Osteoblast (primary cell): ENCODE results near the gene RAD51B. TPM values are rescaled to one million over a fixed set of nuclear protein-coding genes. Genes with fewer than 3 reads are reported as not detected.

Experiments used
- DNase-seq: peaks from one replicate; pipeline ENCODE4 v3.0.0; 2011; ENCODE audit warnings: low spot score, mixed read lengths; ENCODE audit not compliant: insufficient read length; ENCODE audit errors: missing footprints
- H2AFZ ChIP-seq: 2 replicates; pipeline ENCODE4 v1.6.0; 2011; ENCODE audit warnings: mild to moderate bottlenecking, low read length
- H3K27ac ChIP-seq: 2 replicates; pipeline ENCODE4 v1.5.1; 2011; ENCODE audit warnings: mild to moderate bottlenecking, low read depth, low read length, moderate library complexity
- H3K27me3 ChIP-seq: 2 replicates; pipeline ENCODE4 v1.6.0; 2012; ENCODE audit warnings: mild to moderate bottlenecking, control low read depth, inconsistent platforms, low read length, moderate library complexity; ENCODE audit not compliant: insufficient read depth
- H3K36me3 ChIP-seq: 2 replicates; pipeline ENCODE4 v1.5.1; 2011; ENCODE audit warnings: mild to moderate bottlenecking, low read length, control low read depth, moderate library complexity; ENCODE audit not compliant: insufficient read depth
- H3K4me1 ChIP-seq: 2 replicates; pipeline ENCODE4 v1.5.1; 2011; ENCODE audit warnings: mild to moderate bottlenecking, low read length, control low read depth, moderate library complexity; ENCODE audit not compliant: insufficient read depth
- H3K4me2 ChIP-seq: 2 replicates; pipeline ENCODE4 v1.6.0; 2011; ENCODE audit warnings: mild to moderate bottlenecking, low read length; ENCODE audit not compliant: insufficient read depth
- H3K4me3 ChIP-seq: fragments of 200-600 bp; sonication (generic); 3 replicates; pipeline ENCODE4 v1.5.1; 2012; ENCODE audit warnings: mild to moderate bottlenecking, low read length, inconsistent platforms; ENCODE audit not compliant: insufficient read depth
- H3K79me2 ChIP-seq: 2 replicates; pipeline ENCODE4 v1.6.0; 2012; ENCODE audit warnings: mild to moderate bottlenecking, low read length, control low read depth, inconsistent platforms; ENCODE audit not compliant: insufficient read depth
- H3K9me3 ChIP-seq: 2 replicates; pipeline ENCODE4 v1.5.1; 2011; ENCODE audit warnings: low read depth, low read length, control low read depth
- H4K20me1 ChIP-seq: 2 replicates; pipeline ENCODE4 v1.6.0; 2012; ENCODE audit warnings: mild to moderate bottlenecking, low read length, control low read depth; ENCODE audit not compliant: insufficient read depth
- total RNA-seq: library from RNA; depleted of rRNA; stranded (reverse); fragments of >200 nt; gene quantifications from 2 replicates; pipeline ENCODE4 v1.2.3, GENCODE V29; 2012
- TF ChIP-seq, protein P1 (sequence below): IDR thresholded peaks from 2 replicates; pipeline ENCODE4 v1.5.1; 2011; ENCODE audit warnings: mild to moderate bottlenecking, low read depth, low read length, moderate library complexity; ENCODE audit errors: extremely low read depth

RAD51B gene
- total RNA-seq, 1 donor, result 13.8 TPM

DNA sequence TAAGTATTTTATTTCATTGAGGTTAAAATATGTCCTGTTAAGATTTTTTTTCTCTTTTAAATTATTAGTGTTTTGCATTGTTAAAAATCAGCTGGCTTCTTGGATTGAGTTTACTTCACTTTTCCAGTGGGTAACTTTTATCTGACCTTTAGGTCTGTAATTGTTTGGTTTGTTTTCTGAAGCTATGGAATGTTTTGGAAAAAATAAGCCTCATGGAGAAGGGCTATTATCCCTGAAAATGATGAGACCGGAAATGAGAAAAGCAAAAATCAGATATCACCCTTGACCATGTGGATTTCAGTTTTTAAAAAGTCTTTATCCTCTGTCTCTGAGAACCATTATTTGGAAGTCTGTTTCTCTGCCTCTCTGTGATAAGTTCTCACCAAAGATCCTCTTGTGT lies 180.9 kb downstream of the RAD51B start:
- DNase-seq, result no peak
- TF ChIP-seq, protein P1, sequence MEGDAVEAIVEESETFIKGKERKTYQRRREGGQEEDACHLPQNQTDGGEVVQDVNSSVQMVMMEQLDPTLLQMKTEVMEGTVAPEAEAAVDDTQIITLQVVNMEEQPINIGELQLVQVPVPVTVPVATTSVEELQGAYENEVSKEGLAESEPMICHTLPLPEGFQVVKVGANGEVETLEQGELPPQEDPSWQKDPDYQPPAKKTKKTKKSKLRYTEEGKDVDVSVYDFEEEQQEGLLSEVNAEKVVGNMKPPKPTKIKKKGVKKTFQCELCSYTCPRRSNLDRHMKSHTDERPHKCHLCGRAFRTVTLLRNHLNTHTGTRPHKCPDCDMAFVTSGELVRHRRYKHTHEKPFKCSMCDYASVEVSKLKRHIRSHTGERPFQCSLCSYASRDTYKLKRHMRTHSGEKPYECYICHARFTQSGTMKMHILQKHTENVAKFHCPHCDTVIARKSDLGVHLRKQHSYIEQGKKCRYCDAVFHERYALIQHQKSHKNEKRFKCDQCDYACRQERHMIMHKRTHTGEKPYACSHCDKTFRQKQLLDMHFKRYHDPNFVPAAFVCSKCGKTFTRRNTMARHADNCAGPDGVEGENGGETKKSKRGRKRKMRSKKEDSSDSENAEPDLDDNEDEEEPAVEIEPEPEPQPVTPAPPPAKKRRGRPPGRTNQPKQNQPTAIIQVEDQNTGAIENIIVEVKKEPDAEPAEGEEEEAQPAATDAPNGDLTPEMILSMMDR, result no peak
- Histone ChIP-seq H3K79me2 (no peaks in the 10 kb centered on the region), H2AFZ (no peak overlapping the region), H4K20me1 (no peaks in the 10 kb centered on the region), H3K9me3 (no peaks in the 10 kb centered on the region), H3K27ac (peak overlapping the region; percentile 82), H3K36me3 (no peaks in the 10 kb centered on the region), H3K4me2 (peak overlapping the region; percentile 76), H3K4me1 (peaks cover 16% of the 10 kb centered on the region), H3K4me3 (no peak overlapping the region), H3K27me3 (no peaks in the 10 kb centered on the region)

DNA sequence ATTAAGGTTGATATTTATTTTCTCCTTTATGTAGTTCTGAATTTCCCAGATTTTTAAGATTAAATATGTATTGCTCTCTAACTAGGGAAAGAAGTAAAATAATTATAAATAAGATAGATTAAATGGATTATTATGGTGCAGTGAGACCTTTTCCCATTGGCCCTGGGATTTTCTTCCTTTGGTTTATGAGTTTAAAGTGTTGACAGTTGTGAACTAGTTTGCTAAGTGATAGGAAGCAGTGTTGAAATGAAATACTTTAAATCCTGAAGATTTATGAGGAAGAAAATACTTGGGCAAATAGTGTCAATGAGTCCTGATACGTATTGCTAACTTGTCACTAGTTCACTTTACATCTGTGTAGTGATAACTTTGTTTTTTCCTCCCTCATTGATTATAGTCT lies 188.9 kb downstream of the RAD51B start:
- DNase-seq, result no peak
- no peak overlapping the region for H3K4me2 ChIP-seq
- no peaks in the 10 kb centered on the region for H3K9me3 ChIP-seq
- peaks cover 7% of the 10 kb centered on the region for H3K4me1 ChIP-seq
- no peaks in the 10 kb centered on the region for H3K27me3 ChIP-seq
- H4K20me1 ChIP-seq, result no peaks in the 10 kb centered on the region
- H3K27ac ChIP-seq, result no peak overlapping the region
- TF ChIP-seq, protein P1, result no peak
- no peaks in the 10 kb centered on the region for H3K79me2 ChIP-seq
- no peak overlapping the region for H2AFZ ChIP-seq
- H3K36me3 ChIP-seq, result no peaks in the 10 kb centered on the region
- H3K4me3 ChIP-seq, result no peak overlapping the region

DNA sequence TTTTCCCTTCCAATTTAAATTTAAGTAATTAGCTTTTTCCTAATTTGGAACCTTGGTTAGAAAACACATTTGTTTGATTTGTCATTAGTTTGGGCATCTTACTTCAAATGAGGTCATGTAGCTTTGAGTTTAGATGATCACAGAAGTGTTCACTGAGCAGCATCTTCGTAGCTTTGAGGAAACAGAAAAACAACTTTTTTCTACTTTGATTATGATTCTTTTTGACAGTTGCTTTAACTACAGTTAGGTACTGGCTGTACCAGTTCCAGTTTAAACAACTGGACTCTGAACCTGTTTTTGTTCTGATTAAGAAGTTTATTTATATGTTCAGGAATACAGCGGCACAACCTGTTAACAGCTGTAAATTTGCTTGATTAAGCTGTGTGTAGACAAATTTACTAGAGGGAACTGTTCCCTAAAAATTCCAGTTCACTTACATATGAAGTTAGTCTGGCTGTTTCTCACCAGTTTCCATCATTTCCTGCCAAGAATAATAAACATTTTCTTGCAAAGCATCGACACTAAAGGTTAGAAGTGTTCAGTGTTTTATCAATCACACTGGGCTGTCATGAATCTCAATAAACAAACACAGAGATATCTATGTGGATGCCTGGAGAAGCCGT lies 191.9 kb downstream of the RAD51B start:
- no peak overlapping the region for H3K27ac ChIP-seq
- H3K9me3 ChIP-seq, result no peaks in the 10 kb centered on the region
- peaks cover 18% of the 10 kb centered on the region for H3K4me1 ChIP-seq
- H3K27me3 ChIP-seq, result no peaks in the 10 kb centered on the region
- DNase-seq, result no peak
- no peaks in the 10 kb centered on the region for H4K20me1 ChIP-seq
- no peak overlapping the region for H3K4me3 ChIP-seq
- H3K4me2 ChIP-seq, result peak overlapping the region; percentile 40
- H2AFZ ChIP-seq, result peak overlapping the region; percentile 49
- TF ChIP-seq, protein P1, result no peak
- no peaks in the 10 kb centered on the region for H3K36me3 ChIP-seq
- no peaks in the 10 kb centered on the region for H3K79me2 ChIP-seq

DNA sequence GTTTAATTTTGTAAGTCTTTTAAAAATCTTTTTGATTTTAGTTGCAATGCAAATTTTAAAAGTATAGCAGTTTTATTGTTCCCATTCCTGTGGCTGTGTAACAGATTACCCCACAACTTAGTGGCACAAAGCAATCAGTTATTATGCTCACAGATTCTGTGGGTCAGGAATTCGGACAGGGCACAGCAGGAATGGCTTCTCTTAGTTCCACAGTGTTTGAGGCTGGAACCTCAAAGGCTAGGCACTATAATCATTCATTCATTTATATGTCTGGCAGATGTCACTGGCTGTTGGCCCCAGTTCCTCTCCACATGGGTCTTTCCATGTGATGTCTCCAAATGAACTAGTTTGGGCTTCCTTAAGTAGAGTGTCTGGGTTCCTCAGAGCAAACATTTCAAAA lies 193.3 kb downstream of the RAD51B start:
- peaks cover 24% of the 10 kb centered on the region for H3K4me1 ChIP-seq
- no peaks in the 10 kb centered on the region for H3K27me3 ChIP-seq

More for the DNA sequence above, 193.3 kb downstream of the RAD51B start:
- no peaks in the 10 kb centered on the region for H3K9me3 ChIP-seq
- no peak overlapping the region for H3K4me2 ChIP-seq
- no peak overlapping the region for H3K27ac ChIP-seq
- no peaks in the 10 kb centered on the region for H3K36me3 ChIP-seq
- no peak for DNase-seq
- H3K79me2 ChIP-seq, result no peaks in the 10 kb centered on the region
- TF ChIP-seq, protein P1, result no peak
- H3K4me3 ChIP-seq, result no peak overlapping the region
- H4K20me1 ChIP-seq, result no peaks in the 10 kb centered on the region
- peak overlapping the region; percentile 54 for H2AFZ ChIP-seq
